ENCODE results near the gene APBA3. TPM values are rescaled to one million over a fixed set of nuclear protein-coding genes. Genes with fewer than 3 reads are reported as not detected.
A peak's percentile ranks its signal among the peaks of the same experiment; 100 is the strongest.

APBA3 gene
- total RNA-seq, 2 experiments from 2014 or later, result 55.8 to 64.7 TPM

- Mint-ChIP-seq H3K9me3 (no peaks in the 10 kb centered on the region), H3K4me3 (no peak overlapping the region), H3K4me1 (no peaks in the 10 kb centered on the region), H3K27ac (no peak overlapping the region), H3K36me3 (ENCODE audit: low read depth) (peaks cover 24% of the 10 kb centered on the region), H3K27me3 (no peaks in the 10 kb centered on the region)
- DNase-seq, result no peak
- POLR2A ChIA-PET, result interaction anchor here (3.1 kb wide), 1 partner anchor 13 kb away, joined by 14 read pairs; the partner anchor contains the start of genes APBA3 and MRPL54
- CTCF ChIA-PET, result no interaction called here
These were observed 12.5 kb downstream of the APBA3 start for GRCh38 chr19:3748965-3749364.

GRCh38 chr19:3746371-3747056 is 15.0 kb downstream of the APBA3 start:
- H3K9me3 Mint-ChIP-seq, result no peaks in the 10 kb centered on the region
- no peak for DNase-seq
- H3K4me3 Mint-ChIP-seq, result no peak overlapping the region
- no peaks in the 10 kb centered on the region for H3K27me3 Mint-ChIP-seq
- H3K27ac Mint-ChIP-seq, result no peak overlapping the region
- peaks cover 12% of the 10 kb centered on the region for H3K36me3 Mint-ChIP-seq (ENCODE audit: low read depth)
- no peaks in the 10 kb centered on the region for H3K4me1 Mint-ChIP-seq
- CTCF ChIA-PET, result no interaction called here
- POLR2A ChIA-PET, result interaction anchor here (0.7 kb wide), 1 partner anchor 16 kb away, joined by 4 read pairs; the partner anchor contains the start of gene MRPL54

GRCh38 chr19:3745363-3746045 is 16.0 kb downstream of the APBA3 start:
- CTCF ChIA-PET, result no interaction called here
- peaks cover 8% of the 10 kb centered on the region for H3K36me3 Mint-ChIP-seq (ENCODE audit: low read depth)
- no peaks in the 10 kb centered on the region for H3K9me3 Mint-ChIP-seq
- H3K4me3 Mint-ChIP-seq, result no peak overlapping the region
- H3K4me1 Mint-ChIP-seq, result no peaks in the 10 kb centered on the region
- no peak for DNase-seq
- POLR2A ChIA-PET, result no interaction called here
- H3K27me3 Mint-ChIP-seq, result no peaks in the 10 kb centered on the region
- no peak overlapping the region for H3K27ac Mint-ChIP-seq

GRCh38 chr19:3743486-3743885 is 18.0 kb downstream of the APBA3 start:
- peaks cover 12% of the 10 kb centered on the region for H3K4me1 Mint-ChIP-seq
- no peak for DNase-seq
- no peaks in the 10 kb centered on the region for H3K9me3 Mint-ChIP-seq
- H3K27me3 Mint-ChIP-seq, result no peaks in the 10 kb centered on the region
- no peak overlapping the region for H3K4me3 Mint-ChIP-seq
- H3K27ac Mint-ChIP-seq, result no peak overlapping the region
- CTCF ChIA-PET, result no interaction called here
- POLR2A ChIA-PET, result interaction anchor here (1.0 kb wide), 1 partner anchor 17 kb away, joined by 3 read pairs; no protein-coding TSS in a partner anchor
- H3K36me3 Mint-ChIP-seq (ENCODE audit: low read depth), result no peaks in the 10 kb centered on the region

GRCh38 chr19:3740431-3740830 is 21.1 kb downstream of the APBA3 start:
- no peaks in the 10 kb centered on the region for H3K36me3 Mint-ChIP-seq (ENCODE audit: low read depth)
- ChIA-PET CTCF (no interaction called here), POLR2A (interaction anchor here (1.7 kb wide), 1 partner anchor 10 kb away, joined by 6 read pairs; no protein-coding TSS in a partner anchor)
- no peak overlapping the region for H3K27ac Mint-ChIP-seq
- H3K4me1 Mint-ChIP-seq, result peaks cover 18% of the 10 kb centered on the region
- no peaks in the 10 kb centered on the region for H3K27me3 Mint-ChIP-seq
- DNase-seq, result no peak
- no peak overlapping the region for H3K4me3 Mint-ChIP-seq
- no peaks in the 10 kb centered on the region for H3K9me3 Mint-ChIP-seq

GRCh38 chr19:3738477-3739220 is 22.8 kb downstream of the APBA3 start:
- ChIA-PET POLR2A (interaction anchor here (0.6 to 2.0 kb wide), 7 partner anchors 11 to 83 kb away, joined by 3 to 6 read pairs (median 4); partner anchors contain the start of genes APBA3 and MRPL54), CTCF (interaction anchor here (0.6 to 1.2 kb wide), 3 partner anchors 24 to 434 kb away, joined by 3 read pairs; partner anchors contain the start of gene MRPL54)
- H3K36me3 Mint-ChIP-seq (ENCODE audit: low read depth), result no peaks in the 10 kb centered on the region

GRCh38 chr19:3737487-3738205 is 23.8 kb downstream of the APBA3 start:
- ChIA-PET POLR2A (interaction anchor here (2.0 kb wide), 1 partner anchor 84 kb away, joined by 5 read pairs; no protein-coding TSS in a partner anchor), CTCF (no interaction called here)
- Mint-ChIP-seq H3K27me3 (no peaks in the 10 kb centered on the region), H3K4me1 (peaks cover 18% of the 10 kb centered on the region), H3K4me3 (no peak overlapping the region), H3K27ac (no peak overlapping the region), H3K9me3 (no peaks in the 10 kb centered on the region), H3K36me3 (ENCODE audit: low read depth) (no peaks in the 10 kb centered on the region)
- DNase-seq, result no peak

More at GRCh38 chr19:3738477-3739220, 22.8 kb downstream of the APBA3 start:
- DNase-seq, result no peak
- Mint-ChIP-seq H3K4me1 (peaks cover 18% of the 10 kb centered on the region), H3K27me3 (no peaks in the 10 kb centered on the region), H3K27ac (peak overlapping the region; percentile 80), H3K9me3 (no peaks in the 10 kb centered on the region), H3K4me3 (no peak overlapping the region)

- H3K4me1 Mint-ChIP-seq, result peaks cover 18% of the 10 kb centered on the region
- no peak overlapping the region for H3K27ac Mint-ChIP-seq
- no peak overlapping the region for H3K4me3 Mint-ChIP-seq
- no peak for DNase-seq
- H3K36me3 Mint-ChIP-seq (ENCODE audit: low read depth), result no peaks in the 10 kb centered on the region
- H3K9me3 Mint-ChIP-seq, result no peaks in the 10 kb centered on the region
- CTCF ChIA-PET, result no interaction called here
- POLR2A ChIA-PET, result no interaction called here
- no peaks in the 10 kb centered on the region for H3K27me3 Mint-ChIP-seq
These were observed 25.3 kb downstream of the APBA3 start for GRCh38 chr19:3736106-3736724.

GRCh38 chr19:3734310-3734600 is 27.2 kb downstream of the APBA3 start:
- H3K9me3 Mint-ChIP-seq, result no peaks in the 10 kb centered on the region
- no peaks in the 10 kb centered on the region for H3K27me3 Mint-ChIP-seq
- H3K27ac Mint-ChIP-seq, result no peak overlapping the region
- CTCF ChIA-PET, result interaction anchor here (1.0 kb wide), 1 partner anchor 14 kb away, joined by 3 read pairs; no protein-coding TSS in a partner anchor
- peaks cover 12% of the 10 kb centered on the region for H3K4me1 Mint-ChIP-seq
- POLR2A ChIA-PET, result no interaction called here
- DNase-seq, result no peak
- no peak overlapping the region for H3K4me3 Mint-ChIP-seq
- no peaks in the 10 kb centered on the region for H3K36me3 Mint-ChIP-seq (ENCODE audit: low read depth)

- Mint-ChIP-seq H3K27ac (no peak overlapping the region), H3K27me3 (no peaks in the 10 kb centered on the region), H3K36me3 (ENCODE audit: low read depth) (no peaks in the 10 kb centered on the region), H3K4me3 (no peak overlapping the region), H3K9me3 (no peaks in the 10 kb centered on the region), H3K4me1 (peaks cover 8% of the 10 kb centered on the region)
- DNase-seq, result no peak
- CTCF ChIA-PET, result interaction anchor here (1.0 to 1.8 kb wide), 2 partner anchors 14 to 29 kb away, joined by 3 to 4 read pairs; partner anchors contain the start of gene MRPL54
- POLR2A ChIA-PET, result no interaction called here
These were observed 27.8 kb downstream of the APBA3 start for GRCh38 chr19:3733549-3734309.

- ChIA-PET CTCF (interaction anchor here (1.8 kb wide), 1 partner anchor 30 kb away, joined by 4 read pairs; the partner anchor contains the start of gene MRPL54), POLR2A (no interaction called here)
- no peaks in the 10 kb centered on the region for H3K4me1 Mint-ChIP-seq
- H3K27me3 Mint-ChIP-seq, result no peaks in the 10 kb centered on the region
- no peak overlapping the region for H3K27ac Mint-ChIP-seq
- H3K36me3 Mint-ChIP-seq (ENCODE audit: low read depth), result no peaks in the 10 kb centered on the region
- no peak overlapping the region for H3K4me3 Mint-ChIP-seq
- no peak for DNase-seq
- no peaks in the 10 kb centered on the region for H3K9me3 Mint-ChIP-seq
These were observed 29.4 kb downstream of the APBA3 start for GRCh38 chr19:3732108-3732507.

- no peaks in the 10 kb centered on the region for H3K27me3 Mint-ChIP-seq
- no peaks in the 10 kb centered on the region for H3K9me3 Mint-ChIP-seq
- H3K27ac Mint-ChIP-seq, result no peak overlapping the region
- ChIA-PET POLR2A (no interaction called here), CTCF (no interaction called here)
- H3K4me1 Mint-ChIP-seq, result no peaks in the 10 kb centered on the region
- H3K36me3 Mint-ChIP-seq (ENCODE audit: low read depth), result no peaks in the 10 kb centered on the region
- H3K4me3 Mint-ChIP-seq, result no peak overlapping the region
- DNase-seq, result no peak
These were observed 31.0 kb downstream of the APBA3 start for GRCh38 chr19:3730457-3730958.
